DMS79 (cell line): Measurements from ENCODE around the gene HSPA1L.

Experiments
- DNase-seq: peaks from one replicate; lab custom pipeline; 2025; lab: John Stamatoyannopoulos, UW

The HSPA1L gene

DNA sequence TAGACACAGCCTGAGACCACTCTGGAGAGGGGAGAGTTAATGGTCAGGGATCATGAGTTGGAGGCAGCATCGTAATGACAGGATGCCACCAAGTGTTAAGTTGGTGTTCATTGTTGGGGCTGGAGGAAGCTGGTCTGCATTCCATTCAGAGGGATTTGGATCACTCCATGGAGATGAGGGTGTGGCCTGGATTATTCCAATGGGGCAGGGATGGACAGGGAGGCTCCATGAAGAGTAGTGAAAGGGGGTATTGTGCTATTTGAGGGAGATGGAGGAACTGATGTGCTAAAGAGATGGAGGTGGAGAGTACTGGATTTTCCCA is 51.5 kb downstream of the HSPA1L start:
- no peak for DNase-seq

DNA sequence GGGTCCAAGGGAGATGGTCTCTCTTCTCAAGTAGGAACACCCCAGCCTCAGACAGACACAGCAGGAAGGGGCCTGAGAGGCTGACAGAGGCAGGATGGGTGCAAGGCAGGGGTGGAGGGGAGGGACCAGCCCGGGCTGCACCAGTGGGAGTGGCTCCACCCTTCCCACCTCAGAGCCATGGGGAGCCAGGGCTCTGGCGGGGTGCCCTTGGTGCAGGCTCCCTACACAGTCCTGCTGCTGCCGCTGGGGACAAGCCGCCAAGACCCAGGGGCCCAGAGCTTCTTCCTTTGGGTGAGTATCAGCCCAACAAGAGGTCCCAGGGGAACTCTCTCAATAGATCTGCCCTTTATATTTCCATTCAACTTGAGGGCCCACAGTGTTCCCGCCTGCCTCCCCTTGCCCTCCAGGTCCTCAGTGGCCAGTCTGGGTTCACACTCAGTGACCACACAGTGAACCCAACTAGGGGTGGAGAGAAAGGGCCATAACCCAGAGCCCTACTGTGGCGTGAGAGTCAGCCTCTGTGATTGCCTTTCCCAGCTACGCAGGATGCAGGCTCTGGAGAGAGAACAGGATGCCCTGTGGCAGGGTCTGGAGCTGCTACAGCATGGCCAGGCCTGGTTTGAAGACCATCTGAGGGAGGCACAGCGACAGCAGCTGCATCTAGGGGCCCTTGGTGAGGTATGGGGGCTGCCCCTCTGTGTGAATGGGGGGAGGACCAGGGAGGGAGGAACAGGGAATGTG is 52.0 kb downstream of the HSPA1L start:
- DNase-seq: no peak

DNA sequence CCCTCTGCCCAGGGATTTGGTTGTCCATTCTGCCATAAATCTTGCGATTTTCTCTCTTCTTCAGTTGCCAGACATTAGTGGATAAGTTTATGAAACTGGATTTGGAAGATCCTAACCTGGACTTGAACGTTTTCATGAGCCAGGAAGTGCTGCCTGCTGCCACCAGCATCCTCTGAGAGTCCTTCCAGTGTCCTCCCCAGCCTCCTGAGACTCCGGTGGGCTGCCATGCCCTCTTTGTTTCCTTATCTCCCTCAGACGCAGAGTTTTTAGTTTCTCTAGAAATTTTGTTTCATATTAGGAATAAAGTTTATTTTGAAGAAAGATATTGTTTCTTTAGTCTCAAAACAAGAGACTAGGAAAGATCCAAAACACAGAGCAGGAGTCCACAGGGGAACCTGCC is 52.7 kb downstream of the HSPA1L start, which contains the start of gene SAPCD1:
Gene SAPCD1 (plus strand): TSS at position 301 of the 400 bp plus-strand sequence. CDS start 399 bp downstream, outside the sequence.
- DNase-seq: no peak

DNA sequence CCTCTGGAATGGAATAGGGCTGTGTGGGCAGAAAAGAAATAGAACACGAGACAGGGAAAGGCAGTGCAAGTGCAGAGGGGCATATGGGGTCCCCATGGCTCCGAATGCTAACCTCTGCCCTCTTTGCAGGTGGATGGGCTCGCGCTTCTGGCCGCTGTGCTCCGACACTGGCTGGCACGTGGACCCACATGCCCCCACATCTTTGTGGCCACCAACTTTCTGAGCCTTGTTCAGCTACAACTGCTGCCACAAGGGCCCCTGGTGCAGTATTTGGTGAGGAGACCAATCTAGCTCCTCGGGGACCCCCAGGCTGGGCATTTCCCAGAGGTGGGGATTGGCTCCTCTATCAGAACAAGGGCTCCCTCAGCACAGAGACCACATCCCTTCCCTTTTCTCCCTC is 53.7 kb downstream of the HSPA1L start:
- no peak for DNase-seq

DNA sequence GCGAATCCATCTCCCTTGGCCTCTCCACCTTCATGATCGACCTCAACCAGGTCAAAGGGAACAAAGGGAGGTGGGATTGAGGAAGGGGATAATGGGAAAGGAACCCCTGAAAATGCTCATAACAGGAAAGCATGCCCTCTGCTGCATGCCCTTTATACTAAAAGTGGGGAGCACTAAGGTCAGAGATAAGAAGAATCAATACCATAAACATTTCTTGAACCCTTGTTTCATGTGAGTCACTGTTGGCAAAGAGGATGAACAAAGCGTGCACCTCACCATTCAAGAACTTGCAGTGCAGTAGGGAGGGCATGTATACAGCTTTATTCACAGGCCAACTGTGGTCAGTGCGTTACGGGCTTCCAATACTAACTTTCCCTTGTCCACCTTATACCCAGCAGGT is 54.3 kb downstream of the HSPA1L start:
- no peak for DNase-seq
